ENCODE results near the gene HOXC12.

DNA sequence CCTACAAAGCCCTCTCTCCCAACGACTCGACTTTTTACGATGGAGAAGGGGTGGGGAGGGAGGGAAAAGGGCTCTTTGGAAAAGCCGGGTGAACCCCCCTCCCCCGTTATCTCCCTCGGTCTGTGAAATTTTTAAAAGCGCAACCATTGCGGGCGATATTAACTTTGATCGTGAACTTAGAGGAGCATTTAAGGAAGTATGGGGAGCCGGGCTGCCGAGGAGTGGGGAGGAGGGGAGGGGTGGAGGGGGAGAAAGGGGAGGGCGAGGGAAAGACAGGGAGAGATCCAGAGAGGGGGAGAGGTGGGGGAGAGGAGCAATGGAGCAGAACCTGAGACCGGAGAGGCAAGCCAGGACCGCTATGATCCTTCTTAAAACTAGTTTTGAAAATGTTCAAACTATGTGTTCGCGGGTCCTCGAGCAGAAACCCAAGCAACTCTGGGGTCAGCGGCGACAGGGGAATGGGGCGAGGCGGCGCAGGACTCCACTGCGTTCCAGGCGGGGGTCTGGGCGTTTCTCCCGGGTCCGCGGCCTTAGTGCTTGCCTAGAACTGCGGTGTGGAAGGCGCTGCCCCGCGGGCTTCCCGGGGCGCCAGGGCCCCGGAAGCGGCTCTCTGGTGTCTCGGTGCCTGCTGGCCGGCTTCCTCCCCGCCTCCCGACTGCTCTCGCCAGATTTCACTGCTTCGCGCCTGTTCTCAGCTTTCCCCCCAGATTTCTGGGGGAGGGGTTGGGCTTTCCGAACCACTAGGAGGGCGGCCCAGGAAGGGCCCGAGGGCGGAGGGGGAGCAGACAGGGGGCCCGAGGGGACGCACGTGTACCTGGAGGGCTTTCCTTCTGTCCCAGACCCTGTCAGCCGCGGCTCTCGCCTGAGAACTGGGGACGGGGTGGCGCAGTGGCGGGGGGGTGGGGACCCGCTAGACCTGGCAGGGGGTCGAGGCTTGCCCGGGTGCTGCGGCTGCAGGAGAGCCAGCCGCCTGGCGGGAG lies 19.7 kb downstream of the HOXC12 start, which contains the start of gene HOTAIR:
- TF ChIP-seq, protein P1, sequence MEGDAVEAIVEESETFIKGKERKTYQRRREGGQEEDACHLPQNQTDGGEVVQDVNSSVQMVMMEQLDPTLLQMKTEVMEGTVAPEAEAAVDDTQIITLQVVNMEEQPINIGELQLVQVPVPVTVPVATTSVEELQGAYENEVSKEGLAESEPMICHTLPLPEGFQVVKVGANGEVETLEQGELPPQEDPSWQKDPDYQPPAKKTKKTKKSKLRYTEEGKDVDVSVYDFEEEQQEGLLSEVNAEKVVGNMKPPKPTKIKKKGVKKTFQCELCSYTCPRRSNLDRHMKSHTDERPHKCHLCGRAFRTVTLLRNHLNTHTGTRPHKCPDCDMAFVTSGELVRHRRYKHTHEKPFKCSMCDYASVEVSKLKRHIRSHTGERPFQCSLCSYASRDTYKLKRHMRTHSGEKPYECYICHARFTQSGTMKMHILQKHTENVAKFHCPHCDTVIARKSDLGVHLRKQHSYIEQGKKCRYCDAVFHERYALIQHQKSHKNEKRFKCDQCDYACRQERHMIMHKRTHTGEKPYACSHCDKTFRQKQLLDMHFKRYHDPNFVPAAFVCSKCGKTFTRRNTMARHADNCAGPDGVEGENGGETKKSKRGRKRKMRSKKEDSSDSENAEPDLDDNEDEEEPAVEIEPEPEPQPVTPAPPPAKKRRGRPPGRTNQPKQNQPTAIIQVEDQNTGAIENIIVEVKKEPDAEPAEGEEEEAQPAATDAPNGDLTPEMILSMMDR (IDR thresholded peaks at IDR 0.05; ENCODE audit: low read length), result no peak
- no peak for TF ChIP-seq EZH2 (optimal IDR thresholded peaks at IDR 0.05; ENCODE audit: low read depth, low read length)

Measured in MM.1S (cell line).